Panc1 (cell line): Measurements from ENCODE around the gene OR51A7.

ENCODE experiments used
- CTCF ChIP-seq: fragments of 450-650 bp; IDR thresholded peaks from 2 replicates; pipeline ENCODE4 v1.5.1; 2017; ENCODE audit warnings: mild to moderate bottlenecking
- REST ChIP-seq, 2 experiments: IDR thresholded peaks; 2 replicates each; pipeline ENCODE4 v1.6.1; 2011 to 2012; ENCODE audit warnings: low read depth in 2 of 2, control low read depth in 1 of 2, low read length in 1 of 2, mild to moderate bottlenecking in 1 of 2, moderate library complexity in 1 of 2; ENCODE audit not compliant: insufficient read depth in 1 of 2

GRCh38 chr11:4926608-4927007 is 23.0 kb downstream of the OR51A7 start:
- TF ChIP-seq CTCF (no peak), REST (IDR thresholded peaks at IDR 0.05; ENCODE audit: insufficient read depth in 1 of 2, low read depth in 2 of 2, low read length in 1 of 2) (no peak)
